ENCODE results near the gene DLGAP1.

DNA sequence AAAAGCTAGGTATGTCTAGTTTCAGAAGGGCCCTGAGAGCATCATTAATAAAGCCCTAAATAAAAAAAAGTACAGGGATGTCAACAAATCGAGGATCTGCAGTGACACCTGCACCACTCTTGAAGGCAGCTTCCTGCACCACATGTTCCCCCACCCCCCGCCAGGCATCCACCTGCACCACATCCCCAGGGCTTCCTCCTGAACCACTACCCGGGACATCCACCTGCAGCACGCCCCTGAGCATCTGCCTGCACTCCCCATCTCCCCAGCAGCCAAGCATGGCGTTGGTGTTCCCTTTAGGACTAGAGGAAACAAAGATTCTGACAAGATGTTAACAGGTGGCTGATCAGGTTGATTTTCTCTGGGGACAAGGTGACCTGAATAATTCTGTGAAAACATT, 55.2 kb downstream of the DLGAP1 start:
- TF ChIP-seq, protein P1, sequence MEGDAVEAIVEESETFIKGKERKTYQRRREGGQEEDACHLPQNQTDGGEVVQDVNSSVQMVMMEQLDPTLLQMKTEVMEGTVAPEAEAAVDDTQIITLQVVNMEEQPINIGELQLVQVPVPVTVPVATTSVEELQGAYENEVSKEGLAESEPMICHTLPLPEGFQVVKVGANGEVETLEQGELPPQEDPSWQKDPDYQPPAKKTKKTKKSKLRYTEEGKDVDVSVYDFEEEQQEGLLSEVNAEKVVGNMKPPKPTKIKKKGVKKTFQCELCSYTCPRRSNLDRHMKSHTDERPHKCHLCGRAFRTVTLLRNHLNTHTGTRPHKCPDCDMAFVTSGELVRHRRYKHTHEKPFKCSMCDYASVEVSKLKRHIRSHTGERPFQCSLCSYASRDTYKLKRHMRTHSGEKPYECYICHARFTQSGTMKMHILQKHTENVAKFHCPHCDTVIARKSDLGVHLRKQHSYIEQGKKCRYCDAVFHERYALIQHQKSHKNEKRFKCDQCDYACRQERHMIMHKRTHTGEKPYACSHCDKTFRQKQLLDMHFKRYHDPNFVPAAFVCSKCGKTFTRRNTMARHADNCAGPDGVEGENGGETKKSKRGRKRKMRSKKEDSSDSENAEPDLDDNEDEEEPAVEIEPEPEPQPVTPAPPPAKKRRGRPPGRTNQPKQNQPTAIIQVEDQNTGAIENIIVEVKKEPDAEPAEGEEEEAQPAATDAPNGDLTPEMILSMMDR (tag by site-specific recombination; IDR thresholded peaks at IDR 0.05): no peak
- TF ChIP-seq, protein P2, sequence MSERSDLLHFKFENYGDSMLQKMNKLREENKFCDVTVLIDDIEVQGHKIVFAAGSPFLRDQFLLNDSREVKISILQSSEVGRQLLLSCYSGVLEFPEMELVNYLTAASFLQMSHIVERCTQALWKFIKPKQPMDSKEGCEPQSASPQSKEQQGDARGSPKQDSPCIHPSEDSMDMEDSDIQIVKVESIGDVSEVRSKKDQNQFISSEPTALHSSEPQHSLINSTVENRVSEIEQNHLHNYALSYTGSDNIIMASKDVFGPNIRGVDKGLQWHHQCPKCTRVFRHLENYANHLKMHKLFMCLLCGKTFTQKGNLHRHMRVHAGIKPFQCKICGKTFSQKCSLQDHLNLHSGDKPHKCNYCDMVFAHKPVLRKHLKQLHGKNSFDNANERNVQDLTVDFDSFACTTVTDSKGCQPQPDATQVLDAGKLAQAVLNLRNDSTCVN (tag by site-specific recombination; optimal IDR thresholded peaks at IDR 0.05): no peak
- no peak for TF ChIP-seq ZNF114 (tag by site-specific recombination; IDR thresholded peaks at IDR 0.05)
- TF ChIP-seq, protein P3, sequence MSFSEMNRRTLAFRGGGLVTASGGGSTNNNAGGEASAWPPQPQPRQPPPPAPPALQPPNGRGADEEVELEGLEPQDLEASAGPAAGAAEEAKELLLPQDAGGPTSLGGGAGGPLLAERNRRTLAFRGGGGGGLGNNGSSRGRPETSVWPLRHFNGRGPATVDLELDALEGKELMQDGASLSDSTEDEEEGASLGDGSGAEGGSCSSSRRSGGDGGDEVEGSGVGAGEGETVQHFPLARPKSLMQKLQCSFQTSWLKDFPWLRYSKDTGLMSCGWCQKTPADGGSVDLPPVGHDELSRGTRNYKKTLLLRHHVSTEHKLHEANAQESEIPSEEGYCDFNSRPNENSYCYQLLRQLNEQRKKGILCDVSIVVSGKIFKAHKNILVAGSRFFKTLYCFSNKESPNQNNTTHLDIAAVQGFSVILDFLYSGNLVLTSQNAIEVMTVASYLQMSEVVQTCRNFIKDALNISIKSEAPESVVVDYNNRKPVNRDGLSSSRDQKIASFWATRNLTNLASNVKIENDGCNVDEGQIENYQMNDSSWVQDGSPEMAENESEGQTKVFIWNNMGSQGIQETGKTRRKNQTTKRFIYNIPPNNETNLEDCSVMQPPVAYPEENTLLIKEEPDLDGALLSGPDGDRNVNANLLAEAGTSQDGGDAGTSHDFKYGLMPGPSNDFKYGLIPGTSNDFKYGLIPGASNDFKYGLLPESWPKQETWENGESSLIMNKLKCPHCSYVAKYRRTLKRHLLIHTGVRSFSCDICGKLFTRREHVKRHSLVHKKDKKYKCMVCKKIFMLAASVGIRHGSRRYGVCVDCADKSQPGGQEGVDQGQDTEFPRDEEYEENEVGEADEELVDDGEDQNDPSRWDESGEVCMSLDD (tag by site-specific recombination; IDR thresholded peaks at IDR 0.05): no peak
- TF ChIP-seq, protein P4, sequence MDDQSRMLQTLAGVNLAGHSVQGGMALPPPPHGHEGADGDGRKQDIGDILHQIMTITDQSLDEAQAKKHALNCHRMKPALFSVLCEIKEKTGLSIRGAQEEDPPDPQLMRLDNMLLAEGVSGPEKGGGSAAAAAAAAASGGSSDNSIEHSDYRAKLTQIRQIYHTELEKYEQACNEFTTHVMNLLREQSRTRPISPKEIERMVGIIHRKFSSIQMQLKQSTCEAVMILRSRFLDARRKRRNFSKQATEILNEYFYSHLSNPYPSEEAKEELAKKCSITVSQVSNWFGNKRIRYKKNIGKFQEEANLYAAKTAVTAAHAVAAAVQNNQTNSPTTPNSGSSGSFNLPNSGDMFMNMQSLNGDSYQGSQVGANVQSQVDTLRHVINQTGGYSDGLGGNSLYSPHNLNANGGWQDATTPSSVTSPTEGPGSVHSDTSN (CRISPR knock-in tag; IDR thresholded peaks at IDR 0.05): no peak
- no peak for TF ChIP-seq ZNF561 (tag by site-specific recombination; IDR thresholded peaks at IDR 0.05; ENCODE audit: borderline replicate concordance)
- TF ChIP-seq ZBTB21 (tag by site-specific recombination; IDR thresholded peaks at IDR 0.05): no peak
- no peak for TF ChIP-seq ZNF670 (tag by site-specific recombination; IDR thresholded peaks at IDR 0.05; ENCODE audit: low read depth)
- TF ChIP-seq ZNF138 (tag by site-specific recombination; IDR thresholded peaks at IDR 0.05; ENCODE audit: borderline replicate concordance): no peak
- no peak for TF ChIP-seq GLI2 (tag by site-specific recombination; IDR thresholded peaks at IDR 0.05; ENCODE audit: borderline replicate concordance, low read depth)
- no peak for TF ChIP-seq YY1 (tag by site-specific recombination; IDR thresholded peaks at IDR 0.05)
